RPMI8226 (cell line): ENCODE results near the gene RPP14.
"Not testable (repeated sequence)": the region's sequence is repeated elsewhere in the genome, so short reads cannot be mapped to it uniquely, and the experiment has no call there.

Experiments used
- DNase-seq: peaks from one replicate; pipeline ENCODE4 v3.0.0-alpha.2; 2015

The RPP14 gene

DNA sequence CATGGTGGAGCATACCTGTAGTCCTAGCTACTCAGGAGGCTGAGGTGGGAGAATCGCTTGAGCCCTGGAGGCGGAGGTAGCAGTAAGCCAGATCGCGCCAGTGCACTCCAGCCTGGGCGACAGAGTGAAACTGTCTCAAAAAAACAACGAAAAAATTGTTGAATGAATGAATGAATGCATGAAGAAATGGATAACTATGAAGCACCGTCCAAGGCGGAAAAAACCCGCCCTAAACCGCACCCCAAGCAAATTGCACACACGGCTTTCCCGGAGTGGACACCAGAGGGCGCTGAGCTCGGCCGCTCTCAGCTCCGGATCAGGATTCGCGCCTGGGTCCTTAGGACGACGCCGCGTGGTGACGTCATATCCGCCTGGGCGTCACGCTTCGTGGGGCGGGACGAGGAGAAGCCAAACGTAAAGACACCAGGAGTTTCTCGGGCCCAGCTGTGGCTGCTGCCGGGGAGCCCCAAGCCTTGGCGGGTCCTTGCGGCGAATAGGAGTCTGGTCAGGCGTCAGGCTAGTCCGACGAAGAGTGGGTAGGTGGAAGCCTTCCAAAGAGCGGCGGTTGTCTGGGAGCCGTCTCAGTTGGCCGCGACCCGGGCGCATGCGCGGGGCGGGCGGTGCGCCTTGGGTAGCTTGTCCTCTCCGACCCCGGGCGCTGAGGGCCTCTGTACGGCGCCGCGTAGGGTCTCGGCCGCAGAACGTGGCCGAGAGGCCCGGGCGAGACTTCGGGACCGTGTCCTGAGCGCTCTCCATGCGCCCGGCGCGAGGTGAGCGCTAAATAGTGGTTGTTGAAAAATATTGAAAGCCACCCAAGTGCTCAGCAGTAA lies at the start of gene RPP14, which contains the start of gene HTD2:
TSS of gene RPP14 (plus strand) at position 364 of the 830 bp plus-strand sequence. CDS start 4,085 bp downstream, outside the sequence.
TSS of gene HTD2 (plus strand) at position 639 of the 830 bp plus-strand sequence. CDS start 11,094 bp downstream, outside the sequence.
- DNase-seq = peak; percentile 99

DNA sequence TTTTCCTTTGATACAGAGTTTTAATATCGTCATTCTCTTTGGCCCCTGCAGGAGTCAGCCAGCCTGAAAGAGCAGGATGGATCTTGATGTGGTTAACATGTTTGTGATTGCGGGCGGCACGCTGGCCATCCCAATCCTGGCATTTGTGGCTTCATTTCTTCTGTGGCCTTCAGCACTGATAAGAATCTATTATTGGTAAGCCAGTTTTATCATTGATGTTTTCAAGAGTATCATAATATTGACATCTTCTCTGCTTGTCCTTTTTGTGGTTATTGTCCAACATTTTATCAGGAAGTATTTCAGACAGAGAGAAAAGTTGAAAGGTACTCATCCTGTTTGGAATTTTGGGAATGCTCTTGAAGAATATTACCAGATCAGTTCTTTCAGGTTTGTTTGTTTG lies 49.5 kb upstream of the RPP14 start:
- DNase-seq = no peak

DNA sequence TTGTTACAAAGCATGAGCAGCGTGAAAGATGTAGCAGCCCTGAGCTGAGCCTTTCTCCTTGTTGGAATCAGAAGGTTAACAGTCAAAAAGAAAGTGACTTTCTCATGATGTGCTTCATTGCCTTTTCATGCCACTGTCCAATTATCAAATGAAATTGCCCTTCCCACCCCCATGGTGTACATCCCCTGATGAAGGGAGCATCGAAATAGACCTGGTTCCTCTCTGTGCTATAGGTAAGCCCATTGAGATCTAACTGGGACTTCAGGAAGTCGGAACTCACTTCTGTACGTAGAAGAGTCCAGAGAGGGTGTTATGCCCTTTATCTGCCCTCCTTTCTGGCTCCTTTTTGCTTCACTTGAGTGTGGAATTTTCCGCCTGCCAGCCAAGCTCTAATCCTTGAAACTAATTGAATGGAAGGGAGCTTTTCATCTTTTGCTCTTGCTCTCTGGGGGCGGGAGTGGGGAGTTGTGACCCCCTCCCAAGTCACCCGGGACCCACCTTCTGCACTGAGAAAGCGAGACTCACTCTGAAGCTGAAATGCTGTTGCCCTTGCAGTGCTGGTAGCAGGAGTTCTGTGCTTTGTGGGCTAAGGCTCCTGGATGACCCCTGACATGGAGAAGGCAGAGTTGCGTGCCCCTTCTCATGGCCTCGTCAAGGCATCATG lies 47.5 kb upstream of the RPP14 start:
- DNase-seq = no peak

DNA sequence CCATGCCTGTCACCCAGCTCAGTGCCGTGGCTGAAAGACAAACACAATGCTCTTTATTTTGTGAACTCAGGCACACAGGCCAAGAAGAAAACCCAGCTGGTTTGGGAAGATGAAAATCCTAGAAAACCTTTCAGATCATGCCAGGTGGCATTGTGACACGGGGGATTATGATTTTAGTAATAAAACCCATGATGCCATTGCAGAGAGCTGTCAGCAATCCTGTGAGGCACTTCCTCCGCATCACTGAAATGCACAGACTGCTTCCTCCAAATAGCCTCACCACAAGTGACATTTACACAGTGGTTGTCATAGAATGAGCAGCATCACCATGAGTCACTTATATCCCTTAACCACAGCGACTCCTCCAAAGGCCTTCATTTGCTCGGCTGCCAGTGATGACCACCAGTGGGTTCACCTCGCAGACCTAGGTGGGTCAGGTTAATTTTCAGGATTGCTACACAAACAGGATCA lies 45.7 kb upstream of the RPP14 start:
- no peak for DNase-seq

DNA sequence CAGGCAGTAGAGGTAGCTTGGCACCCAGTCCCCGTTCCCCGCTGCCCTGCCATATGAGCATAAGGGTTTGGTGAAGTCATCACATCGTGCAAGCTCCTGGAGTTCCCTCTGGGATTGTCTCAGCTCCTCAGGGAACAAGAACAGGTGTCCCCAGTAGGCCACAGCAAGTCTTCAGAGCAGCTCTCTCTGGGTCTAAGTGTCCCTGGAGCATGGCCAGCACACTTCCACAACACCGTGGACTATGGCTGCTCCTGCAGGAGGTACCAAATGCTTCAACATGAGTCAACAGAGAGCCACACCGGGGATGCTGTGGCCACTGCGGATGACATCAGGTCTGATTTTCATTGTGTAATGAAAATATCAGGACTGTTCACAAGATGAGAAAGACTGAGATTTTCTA lies 45.3 kb upstream of the RPP14 start:
- DNase-seq = no peak

DNA sequence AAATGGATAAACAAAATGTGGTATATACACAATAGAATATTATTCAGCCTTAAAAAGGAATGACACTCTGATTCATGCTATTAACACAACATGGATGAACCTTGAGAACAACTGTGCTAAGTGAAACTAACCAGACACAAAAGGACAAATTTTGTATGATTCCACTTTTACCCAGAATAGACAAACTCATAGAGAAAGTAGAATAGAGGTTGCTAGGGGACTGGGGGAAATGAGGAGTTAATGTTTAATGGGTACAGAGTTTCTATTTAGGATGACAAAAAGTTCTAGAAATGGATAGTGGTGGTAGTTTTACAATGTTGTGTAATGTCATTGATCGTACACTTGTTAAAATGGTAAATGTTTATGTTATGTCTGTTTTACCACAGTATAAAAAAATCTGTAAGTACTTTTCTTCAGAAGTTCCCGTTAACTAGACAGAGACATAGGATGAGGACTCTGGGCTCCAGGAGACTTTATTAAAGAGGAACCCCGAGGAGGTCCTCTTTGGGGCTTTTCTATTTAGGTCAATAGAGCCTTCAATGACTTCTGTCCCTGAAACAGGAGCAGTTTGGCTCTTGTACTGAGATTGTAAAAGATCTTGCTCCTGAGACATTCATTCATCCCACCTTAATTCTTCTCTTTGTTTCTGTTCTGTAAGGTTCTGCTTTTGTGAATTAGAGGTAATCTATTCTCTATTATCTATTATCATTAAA lies 43.9 kb upstream of the RPP14 start:
- no peak for DNase-seq

DNA sequence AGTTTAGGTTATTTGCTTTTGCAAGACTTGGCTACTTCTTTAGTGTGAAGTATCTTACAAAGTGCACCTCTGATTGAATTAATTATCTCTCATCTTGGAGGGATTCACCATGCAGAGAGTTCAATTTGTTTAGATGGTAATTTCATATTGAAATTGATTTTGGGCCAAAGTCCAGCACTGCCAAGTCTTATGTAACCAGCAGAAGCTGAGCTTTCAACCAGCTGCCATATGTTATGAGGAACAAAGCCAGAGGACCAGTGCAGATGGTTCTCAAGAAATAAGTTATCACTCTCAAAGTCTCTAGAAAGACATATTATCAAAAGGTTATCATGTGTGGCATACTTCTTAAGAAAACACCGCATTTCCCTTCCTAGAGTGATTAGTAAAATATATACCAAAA lies 39.5 kb upstream of the RPP14 start:
- no peak for DNase-seq

DNA sequence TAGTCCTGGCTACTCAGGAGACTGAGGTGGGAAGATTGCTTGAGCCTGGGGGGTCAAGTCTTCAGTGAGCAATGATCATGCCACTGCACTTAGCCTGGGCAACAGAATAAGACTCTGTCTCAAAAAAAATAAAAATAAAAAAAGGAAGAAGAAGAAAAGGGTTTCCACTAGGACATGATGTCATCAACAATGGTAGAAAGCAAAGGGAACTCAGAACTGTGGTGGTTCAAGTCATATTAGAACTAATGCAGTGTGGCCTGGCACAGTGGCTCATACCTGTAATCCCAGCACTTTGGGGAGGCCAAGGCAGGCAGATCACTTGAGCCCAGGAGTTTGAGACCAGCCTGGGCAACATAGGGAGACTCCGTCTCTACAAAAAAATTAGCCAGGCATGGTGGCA lies 38.5 kb upstream of the RPP14 start:
- not testable (repeated sequence) for DNase-seq

DNA sequence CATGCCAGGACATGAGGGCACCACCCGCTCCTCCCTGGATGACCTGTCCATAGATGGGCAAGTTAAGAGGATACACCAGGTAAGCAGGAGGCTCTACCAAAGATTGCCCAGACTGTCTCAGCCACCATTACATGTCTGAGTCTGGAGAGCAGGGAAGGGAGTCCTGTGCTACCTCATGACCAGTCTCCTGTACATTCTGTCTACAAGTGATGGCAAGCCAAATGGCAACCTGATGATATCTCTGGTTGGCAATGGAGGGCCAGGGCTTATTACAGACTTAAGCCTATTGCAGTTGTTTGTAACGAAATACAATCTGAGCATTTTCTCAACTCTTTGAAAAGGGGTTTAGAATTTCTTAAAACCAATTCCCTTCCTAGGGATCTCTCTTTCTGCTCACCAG lies 36.7 kb upstream of the RPP14 start:
- no peak for DNase-seq

DNA sequence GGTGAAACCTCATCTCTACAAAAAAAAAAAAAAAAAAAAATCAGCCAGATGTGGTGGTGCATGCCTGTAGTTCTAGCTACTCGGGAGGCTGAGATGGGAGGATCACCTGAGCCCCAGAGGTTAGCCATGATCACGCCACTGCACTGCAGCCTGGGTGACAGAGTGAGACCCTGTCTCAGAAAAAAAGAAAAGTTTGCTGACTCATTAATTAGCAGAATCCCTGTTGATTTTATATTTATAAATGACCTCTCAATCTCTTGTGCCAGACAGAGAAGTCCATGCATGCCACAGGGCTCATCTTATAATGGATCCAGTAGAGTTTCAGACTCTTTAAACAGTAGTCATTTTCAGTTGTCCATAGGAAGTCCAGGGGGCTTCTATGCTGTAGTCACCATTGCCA lies 35.6 kb upstream of the RPP14 start:
- no peak for DNase-seq

DNA sequence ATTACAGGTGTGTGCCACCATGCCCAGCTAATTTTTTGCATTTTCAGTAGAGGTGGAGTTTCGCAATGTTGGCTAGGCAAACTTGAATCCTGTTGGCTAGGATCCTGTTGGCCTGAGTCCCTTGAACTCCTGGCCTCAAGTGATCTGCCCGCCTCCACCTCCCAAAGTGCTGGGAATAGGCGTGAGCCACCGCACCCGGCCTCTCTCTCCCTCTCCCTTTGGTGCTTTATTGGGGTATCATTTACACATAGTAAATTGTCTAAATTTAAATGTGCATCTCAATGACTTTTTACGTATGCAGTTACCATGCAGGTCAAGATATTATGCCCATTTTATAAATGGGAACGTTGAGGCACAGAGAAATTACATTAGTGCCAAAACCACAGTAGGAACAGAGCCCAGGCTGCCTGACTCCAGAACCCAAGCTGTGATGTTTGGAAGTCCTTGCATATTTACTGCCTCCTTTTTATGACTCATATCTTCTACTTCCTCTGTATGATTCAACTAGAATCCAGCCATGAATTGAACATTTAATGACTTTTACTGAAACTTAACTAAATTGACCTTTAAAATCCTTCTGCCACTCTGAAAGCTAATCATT lies 34.0 kb upstream of the RPP14 start:
- no peak for DNase-seq

DNA sequence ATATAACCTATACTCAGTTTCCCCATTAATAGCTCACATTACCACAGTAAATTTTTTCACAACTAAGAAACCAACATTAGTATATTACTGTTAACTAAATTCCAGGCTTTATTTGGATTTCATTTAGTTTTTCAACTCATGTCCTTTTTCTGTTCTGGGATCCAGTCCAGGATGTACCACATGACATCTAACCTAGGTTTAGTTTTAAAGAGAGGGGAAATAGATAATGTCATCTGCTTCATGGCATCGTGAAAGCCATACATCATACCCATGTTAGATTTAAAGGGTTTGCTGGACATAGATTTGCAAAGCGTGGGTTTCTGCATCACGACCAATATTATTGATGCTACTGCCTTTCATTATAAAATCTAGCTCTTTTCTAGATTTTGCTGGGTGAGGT lies 33.2 kb upstream of the RPP14 start:
- no peak for DNase-seq

DNA sequence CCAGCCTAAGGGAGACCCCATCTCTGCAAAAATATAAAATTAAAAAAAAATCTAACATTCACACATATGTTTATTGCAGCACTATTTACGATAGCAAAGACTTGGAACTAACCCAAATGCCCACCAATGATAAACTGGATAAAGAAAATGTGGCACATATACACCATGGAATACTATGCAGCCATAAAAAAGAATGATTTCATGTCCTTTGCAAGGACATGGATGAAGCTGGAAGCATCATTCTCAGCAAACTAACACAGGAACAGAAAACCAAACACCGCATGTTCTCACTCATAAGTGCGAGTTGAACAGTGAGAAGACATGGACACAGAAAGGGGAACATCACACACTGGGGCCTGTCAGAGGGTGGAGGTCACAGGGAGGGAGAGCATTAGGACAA lies 32.7 kb upstream of the RPP14 start:
- not testable (repeated sequence) for DNase-seq

DNA sequence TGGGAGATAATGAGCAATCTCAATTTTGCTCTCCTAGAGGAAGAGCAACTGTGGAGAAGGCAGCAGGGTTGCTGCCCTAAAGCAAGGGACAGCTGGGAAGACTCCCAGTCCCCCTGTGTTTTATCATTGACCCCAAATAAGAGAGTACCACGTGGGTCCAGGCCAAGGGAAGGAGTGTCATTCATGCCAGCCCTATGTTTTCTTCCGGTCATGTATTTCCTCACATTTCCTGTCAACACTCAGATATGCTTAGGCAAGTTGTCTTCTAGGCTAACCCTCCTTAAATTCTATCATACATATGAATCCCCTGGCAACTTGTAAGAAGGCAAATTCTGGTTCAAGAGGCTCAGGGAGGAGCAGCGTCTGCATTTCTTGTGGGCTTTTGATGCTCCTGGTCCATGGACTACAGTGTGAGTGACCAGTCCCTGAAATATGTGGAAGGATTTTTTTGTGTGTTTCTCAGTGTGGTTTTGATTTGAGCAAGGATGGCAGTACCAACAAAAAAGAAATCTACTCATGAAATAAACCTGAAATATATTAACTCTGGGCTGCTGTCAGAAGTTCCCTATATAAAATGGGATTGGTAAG lies 31.9 kb upstream of the RPP14 start:
- no peak for DNase-seq

DNA sequence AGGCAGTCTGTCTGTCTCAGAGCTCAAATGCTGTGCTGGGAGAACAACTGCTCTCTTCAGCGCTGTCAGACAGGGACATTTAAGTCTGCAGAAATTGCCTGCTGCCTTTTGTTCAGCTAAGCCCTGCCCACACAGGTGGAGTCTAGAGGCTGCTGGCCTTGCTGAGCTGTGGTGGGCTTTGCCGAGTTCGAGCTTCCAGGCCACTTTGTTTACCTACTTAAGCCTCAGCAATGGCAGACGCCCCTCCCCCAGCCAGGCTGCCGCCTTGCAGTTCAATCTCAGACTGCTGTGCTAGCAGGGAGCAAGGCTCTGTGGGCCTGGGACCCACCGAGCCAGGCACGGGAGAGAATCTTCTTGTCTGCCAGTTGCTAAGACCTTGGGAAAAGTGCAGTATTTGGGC lies 25.0 kb upstream of the RPP14 start:
- DNase-seq = no peak

DNA sequence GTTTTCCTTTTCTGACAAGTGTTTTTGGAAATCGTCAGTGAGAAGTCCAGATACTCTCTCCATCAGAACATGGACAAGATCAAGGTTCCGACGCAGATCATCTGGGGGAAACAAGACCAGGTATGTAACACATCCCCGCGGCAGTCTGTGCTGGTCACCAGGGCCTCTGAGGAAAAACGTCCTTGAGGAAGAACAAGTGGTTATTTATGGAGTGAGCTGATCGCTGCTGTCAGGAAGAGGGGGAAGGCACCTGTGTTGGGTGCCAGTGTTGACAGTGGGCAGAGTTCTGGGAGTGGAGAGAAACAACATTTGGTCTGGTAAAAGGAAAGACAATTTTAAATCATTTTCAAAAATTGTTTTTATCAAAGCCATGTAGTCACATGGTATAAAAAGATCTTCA lies 20.7 kb upstream of the RPP14 start:
- no peak for DNase-seq

DNA sequence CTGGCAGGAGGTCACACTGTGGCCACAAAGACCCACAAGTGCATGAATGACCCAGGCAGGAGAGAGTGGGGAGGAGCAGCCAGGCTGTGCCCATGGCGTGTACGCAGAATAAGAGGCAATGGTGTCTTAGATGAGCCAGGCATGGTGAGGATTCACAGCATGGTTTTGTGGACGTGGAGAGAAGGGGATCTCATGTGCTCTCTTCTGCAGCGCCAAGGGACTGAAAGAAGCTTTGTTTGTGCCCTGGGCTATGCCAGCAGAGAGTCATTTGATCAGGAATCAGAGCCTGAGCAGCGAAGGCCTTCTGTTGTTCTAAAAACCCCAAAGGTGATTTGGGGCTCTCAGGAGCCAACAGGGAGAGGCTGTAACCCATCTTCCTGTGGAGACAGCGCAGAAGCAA lies 18.7 kb upstream of the RPP14 start:
- no peak for DNase-seq

DNA sequence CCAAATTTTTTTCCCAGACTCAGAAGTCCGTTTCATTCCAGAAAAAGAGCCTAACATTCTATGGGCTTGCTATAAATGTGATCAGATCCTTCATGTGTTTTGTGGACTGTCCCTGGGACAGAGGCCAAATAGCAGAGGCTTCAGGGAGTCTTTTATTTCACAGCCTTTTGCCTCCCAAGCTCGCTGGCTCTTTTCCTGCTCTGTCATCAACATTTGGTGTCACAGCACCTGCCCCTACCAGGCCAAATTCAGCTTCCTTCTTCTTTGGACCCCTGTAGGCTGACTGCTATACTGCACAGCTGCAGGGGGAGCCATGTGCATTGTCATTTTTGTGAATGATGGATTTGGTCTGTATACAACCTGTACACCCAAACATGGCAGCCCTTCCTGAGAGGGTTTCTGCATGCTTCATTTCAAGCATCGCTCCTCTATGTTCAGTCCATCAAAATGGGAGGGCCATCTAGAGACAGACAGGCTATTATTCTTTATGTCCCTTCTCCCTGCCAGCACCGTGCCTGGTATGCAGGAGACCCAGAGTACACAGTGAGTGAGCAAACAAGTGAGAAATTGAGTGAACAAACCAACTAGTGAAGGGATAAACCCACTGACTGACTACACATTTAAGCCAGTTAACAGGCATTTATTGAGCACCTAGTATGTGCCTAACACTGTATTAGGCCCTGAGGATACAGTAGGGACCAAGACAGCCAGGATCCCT lies 17.9 kb upstream of the RPP14 start:
- peak; percentile 73 for DNase-seq

DNA sequence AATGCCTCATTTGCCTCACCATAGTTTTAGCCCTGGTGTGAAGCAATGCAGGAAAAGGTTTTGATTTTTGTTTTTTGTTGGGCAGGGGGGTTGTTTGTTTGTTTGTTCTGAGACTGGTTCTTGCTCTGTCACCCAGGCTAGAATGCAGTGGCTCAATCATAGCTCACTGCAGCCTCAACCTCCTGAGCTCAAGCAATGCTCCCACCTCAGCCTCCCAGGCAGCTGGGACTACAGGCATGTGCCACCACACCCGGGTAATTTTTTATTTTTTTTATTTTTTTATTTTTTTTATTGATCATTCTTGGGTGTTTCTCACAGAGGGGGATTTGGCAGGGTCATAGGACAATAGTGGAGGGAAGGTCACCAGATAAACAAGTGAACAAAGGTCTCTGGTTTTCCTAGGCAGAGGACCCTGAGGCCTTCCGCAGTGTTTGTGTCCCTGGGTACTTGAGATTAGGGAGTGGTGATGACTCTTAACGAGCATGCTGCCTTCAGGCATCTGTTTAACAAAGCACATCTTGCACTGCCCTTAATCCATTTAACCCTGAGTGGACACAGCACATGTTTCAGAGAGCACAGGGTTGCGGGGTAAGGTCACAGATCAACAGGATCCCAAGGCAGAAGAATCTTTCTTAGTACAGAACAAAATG lies 17.0 kb upstream of the RPP14 start:
- DNase-seq = not testable (repeated sequence)

DNA sequence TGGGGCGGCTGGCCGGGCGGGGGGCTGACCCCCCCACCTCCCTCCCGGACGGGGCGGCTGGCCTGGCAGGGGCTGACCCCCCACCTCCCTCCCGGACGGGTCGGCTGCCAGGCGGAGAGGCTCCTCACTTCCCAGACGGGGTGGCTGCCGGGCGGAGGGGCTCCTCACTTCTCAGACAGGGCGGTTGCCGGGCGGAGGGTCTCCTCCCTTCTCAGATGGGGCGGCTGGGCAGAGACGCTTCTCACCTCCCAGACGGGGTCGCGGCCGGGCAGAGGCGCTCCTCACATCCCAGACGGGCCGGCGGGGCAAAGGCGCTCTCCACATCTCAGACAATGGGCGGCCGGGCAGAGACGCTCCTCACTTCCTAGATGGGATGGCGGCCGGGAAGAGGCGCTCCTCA lies 15.6 kb upstream of the RPP14 start:
- DNase-seq = not testable (repeated sequence)

DNA sequence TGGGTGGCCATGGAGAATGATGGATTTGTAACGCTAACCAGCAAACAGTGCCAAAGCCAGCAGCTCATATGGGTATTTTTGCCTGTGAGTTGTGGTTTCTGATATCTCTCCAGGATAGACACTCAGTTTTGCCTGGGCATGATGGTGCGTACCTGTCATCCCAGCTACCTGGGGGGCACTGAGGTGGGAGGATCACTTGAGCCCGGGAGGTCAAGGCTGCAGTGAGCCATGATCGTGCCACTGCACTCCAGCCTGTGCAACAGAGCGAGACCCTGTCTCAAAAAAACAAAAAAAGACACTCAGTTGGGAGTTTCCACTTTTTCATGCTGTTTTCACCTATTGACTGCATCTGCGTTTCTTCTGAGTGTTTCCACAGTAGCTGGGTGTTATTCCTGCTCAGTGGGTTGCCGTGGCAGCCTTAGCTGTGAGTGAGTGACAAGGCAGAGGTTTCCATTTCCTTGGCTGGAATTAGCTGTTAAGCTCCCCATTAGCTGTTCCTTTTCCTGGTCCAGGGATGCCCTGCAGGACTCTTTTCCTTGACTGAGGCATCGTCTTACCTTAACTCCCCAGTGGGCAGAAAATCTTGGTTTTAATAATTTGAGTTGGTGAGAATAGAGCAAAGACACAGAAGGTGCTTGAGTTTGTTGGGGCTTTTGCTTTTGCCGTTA lies 14.2 kb upstream of the RPP14 start:
- DNase-seq = no peak
